Vagina (tissue), 2 donors: ENCODE measurements around the gene R3HDM4. TPM values are rescaled to one million over a fixed set of nuclear protein-coding genes. Genes with fewer than 3 reads are reported as not detected.
A peak's percentile ranks its signal among the peaks of the same experiment; 100 is the strongest.

Experiments used
- DNase-seq, 2 donors: peaks; one replicate each; pipeline ENCODE4 v3.0.0-alpha.2; 2017; ENCODE audit errors: extremely low spot score in 2 of 2
- H3K27ac ChIP-seq: fragments of 200-600 bp; sonication (generic); one replicate; pipeline ENCODE4 v1.5.1; 2019
- H3K27me3 ChIP-seq: fragments of 200-600 bp; sonication (generic); one replicate; pipeline ENCODE4 v1.5.1; 2019
- H3K36me3 ChIP-seq, 2 donors: fragments of 200-600 bp; sonication (generic); one replicate each; pipeline ENCODE4 v1.5.1; 2017 to 2019
- H3K4me1 ChIP-seq: fragments of 200-600 bp; sonication (generic); one replicate; pipeline ENCODE4 v1.5.1; 2019
- H3K4me3 ChIP-seq, 2 donors: fragments of 200-600 bp; sonication (generic); 1 replicate in 1 of 2; 2 replicates in 1 of 2; pipeline ENCODE4 v1.5.1; 2016 to 2019
- H3K9me3 ChIP-seq: fragments of 200-600 bp; sonication (generic); one replicate; pipeline ENCODE4 v1.5.1; 2019
- POLR2A ChIP-seq, 2 donors: fragments of 450-650 bp; IDR thresholded peaks; one replicate each; pipeline ENCODE4 v1.6.1; 2017; ENCODE audit warnings: antibody characterized with exemption in 2 of 2, mild to moderate bottlenecking in 2 of 2, moderate library complexity in 2 of 2
- POLR2AphosphoS5 ChIP-seq, 2 donors: sonication (generic); formaldehyde crosslinking; IDR thresholded peaks; one replicate each; pipeline ENCODE4 v1.9.0; 2017; ENCODE audit warnings: antibody characterized with exemption in 2 of 2, mild to moderate bottlenecking in 2 of 2, low read depth in 1 of 2; ENCODE audit not compliant: insufficient read depth in 1 of 2
- intact Hi-C: fragments of 100-400 bp; cut with DNase I; formaldehyde crosslinking; loops from one replicate; pipeline ENCODE4 v1.15.1; 2023
- total RNA-seq: library from RNA; depleted of rRNA; stranded (reverse); fragments of >200 nt; gene quantifications from one replicate; pipeline ENCODE4 v1.2.3, GENCODE V29; 2016
- TF ChIP-seq, protein P1 (sequence below), 3 experiments: fragments of 450-650 bp in 2 of 3; fragments of 200-600 bp in 1 of 3; sonication (generic) in 1 of 3; IDR thresholded peaks; one replicate each; pipeline ENCODE4 v1.5.1; 2017 to 2019; ENCODE audit warnings: antibody characterized with exemption in 3 of 3, mild to moderate bottlenecking in 2 of 3, moderate library complexity in 2 of 3

Gene R3HDM4
- total RNA-seq, 1 donor from 2014 or later = 41.3 TPM

DNA sequence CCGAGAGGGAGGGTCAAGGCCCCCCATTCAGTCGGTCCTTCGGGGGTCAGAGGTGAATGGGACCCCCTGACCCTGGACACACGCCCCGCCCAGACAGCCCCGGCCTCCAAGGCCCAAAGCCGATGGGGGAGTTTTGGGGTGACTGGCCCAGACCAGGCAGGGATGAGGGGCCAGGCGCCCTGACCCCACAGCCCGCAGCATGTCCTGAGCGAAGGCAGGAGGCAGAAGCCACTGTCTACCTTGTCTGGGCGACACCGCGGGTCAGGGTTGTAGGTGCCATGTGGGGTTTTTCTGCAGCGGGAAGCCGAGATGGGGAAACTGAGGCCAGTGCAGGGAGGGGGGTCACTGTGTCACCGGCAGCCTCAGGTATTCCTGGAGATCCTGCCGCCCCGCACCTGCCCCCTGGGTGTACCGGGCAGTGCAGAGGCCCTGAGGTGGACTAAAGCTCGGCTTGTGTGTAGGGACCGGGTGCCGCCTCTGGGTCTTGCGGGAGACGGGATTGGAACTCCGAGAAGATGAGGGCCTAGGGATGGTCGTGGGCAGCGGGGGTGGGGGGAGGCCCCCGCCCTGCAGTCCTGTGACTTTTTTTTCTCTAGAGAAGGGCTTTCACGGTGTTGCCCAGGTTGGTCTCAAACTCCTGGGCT lies 21.3 kb upstream of the R3HDM4 start:
- TF ChIP-seq POLR2A (IDR thresholded peaks at IDR 0.05) = no peak
- TF ChIP-seq, protein P1, sequence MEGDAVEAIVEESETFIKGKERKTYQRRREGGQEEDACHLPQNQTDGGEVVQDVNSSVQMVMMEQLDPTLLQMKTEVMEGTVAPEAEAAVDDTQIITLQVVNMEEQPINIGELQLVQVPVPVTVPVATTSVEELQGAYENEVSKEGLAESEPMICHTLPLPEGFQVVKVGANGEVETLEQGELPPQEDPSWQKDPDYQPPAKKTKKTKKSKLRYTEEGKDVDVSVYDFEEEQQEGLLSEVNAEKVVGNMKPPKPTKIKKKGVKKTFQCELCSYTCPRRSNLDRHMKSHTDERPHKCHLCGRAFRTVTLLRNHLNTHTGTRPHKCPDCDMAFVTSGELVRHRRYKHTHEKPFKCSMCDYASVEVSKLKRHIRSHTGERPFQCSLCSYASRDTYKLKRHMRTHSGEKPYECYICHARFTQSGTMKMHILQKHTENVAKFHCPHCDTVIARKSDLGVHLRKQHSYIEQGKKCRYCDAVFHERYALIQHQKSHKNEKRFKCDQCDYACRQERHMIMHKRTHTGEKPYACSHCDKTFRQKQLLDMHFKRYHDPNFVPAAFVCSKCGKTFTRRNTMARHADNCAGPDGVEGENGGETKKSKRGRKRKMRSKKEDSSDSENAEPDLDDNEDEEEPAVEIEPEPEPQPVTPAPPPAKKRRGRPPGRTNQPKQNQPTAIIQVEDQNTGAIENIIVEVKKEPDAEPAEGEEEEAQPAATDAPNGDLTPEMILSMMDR (IDR thresholded peaks at IDR 0.05) = no peak
- no peak for TF ChIP-seq POLR2AphosphoS5 (IDR thresholded peaks at IDR 0.05; ENCODE audit: insufficient read depth in 1 of 2, low read depth in 1 of 2)
- Histone ChIP-seq H3K4me1 (peaks cover 43% of the 10 kb centered on the region), H3K36me3 (no peaks in the 10 kb centered on the region), H3K27ac (peak overlapping the region; percentile 48), H3K9me3 (no peaks in the 10 kb centered on the region), H3K27me3 (no peaks in the 10 kb centered on the region), H3K4me3 (peak overlapping the region in 1 of 2 donors; percentile 15)
- intact Hi-C loops = no loop called here
- no peak for DNase-seq

DNA sequence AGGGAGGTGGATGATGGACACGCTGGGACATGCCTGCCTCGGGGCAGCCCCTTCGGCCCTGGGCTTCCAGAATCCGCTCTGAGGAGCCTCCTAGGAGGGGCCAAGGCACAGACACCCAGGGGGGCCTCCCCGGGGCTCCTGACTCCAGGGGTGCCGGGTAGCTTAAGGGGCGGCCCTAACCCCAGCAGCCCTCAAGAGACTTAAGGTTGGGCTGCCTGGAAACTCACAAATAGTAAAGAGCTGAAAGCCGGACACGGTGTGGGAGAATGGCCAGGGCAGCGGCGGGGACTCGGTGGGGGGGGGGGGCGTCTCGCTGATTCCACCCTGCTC lies 20.5 kb upstream of the R3HDM4 start:
- peak overlapping the region; percentile 48 for H3K27ac ChIP-seq
- intact Hi-C loops = no loop called here
- peak overlapping the region; percentile 15 to 39 for H3K4me3 ChIP-seq

DNA sequence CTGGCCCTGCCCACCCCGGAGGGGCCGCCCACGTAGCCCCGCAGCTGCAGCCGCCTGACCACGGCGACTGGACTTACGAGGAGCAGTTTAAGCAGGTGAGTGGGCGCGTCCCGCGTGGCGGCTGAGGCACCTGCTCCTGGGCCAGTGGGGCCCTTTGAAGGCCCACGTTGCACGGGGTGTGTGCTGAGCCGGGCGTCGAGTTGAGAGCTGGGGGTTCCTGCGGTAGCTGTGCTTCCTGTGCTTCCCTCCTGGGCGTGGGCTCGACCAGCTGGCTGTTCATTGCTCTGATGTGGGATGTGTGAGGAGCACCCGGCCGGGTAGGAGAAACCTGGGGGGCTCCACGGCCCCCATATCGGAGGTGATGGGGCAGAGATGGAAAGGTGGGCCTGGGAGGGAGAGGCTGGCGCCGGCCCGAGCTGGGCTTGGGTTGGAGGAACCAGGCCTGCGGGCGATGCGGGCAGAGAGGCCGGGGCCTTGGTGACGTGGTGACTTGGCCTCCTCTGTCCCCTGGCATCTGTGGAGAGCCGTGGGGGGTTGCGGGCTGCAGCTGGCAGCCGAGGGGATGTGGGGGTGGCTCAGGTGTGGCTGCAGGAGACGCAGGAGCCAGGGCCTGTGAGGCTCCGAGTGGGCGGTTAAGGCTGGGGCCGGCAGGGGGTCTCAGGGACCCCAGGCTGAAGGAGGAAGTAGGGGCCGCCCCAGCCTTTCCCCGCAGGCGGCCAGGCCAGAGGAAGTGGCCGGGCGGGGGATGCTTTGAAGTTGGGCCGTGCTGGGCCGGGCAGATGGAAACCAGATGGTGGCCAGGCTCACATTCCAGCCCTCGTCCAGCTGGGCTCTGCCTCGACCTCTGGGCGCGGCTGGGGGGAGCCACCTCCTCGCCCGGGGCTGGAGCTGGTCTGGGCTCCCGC lies 19.9 kb upstream of the R3HDM4 start:
- Histone ChIP-seq H3K36me3 (no peaks in the 10 kb centered on the region), H3K4me1 (peaks cover 53% of the 10 kb centered on the region), H3K27ac (peak overlapping the region; percentile 48), H3K9me3 (no peaks in the 10 kb centered on the region), H3K27me3 (no peaks in the 10 kb centered on the region), H3K4me3 (peak overlapping the region; percentile 15 to 39)
- intact Hi-C loops = no loop called here
- TF ChIP-seq POLR2AphosphoS5 (IDR thresholded peaks at IDR 0.05; ENCODE audit: insufficient read depth in 1 of 2, low read depth in 1 of 2) (peak in 1 of 2 donors; percentile 84), POLR2A (IDR thresholded peaks at IDR 0.05) (no peak)
- TF ChIP-seq, protein P1 (IDR thresholded peaks at IDR 0.05) = no peak
- DNase-seq = no peak

More for the DNA sequence above, 20.5 kb upstream of the R3HDM4 start:
- no peaks in the 10 kb centered on the region for H3K9me3 ChIP-seq
- TF ChIP-seq, protein P1 (IDR thresholded peaks at IDR 0.05) = no peak
- TF ChIP-seq POLR2A (IDR thresholded peaks at IDR 0.05) (no peak), POLR2AphosphoS5 (IDR thresholded peaks at IDR 0.05; ENCODE audit: insufficient read depth in 1 of 2, low read depth in 1 of 2) (no peak)
- H3K4me1 ChIP-seq = peaks cover 47% of the 10 kb centered on the region
- DNase-seq = no peak
- H3K36me3 ChIP-seq = no peaks in the 10 kb centered on the region
- H3K27me3 ChIP-seq = no peaks in the 10 kb centered on the region

DNA sequence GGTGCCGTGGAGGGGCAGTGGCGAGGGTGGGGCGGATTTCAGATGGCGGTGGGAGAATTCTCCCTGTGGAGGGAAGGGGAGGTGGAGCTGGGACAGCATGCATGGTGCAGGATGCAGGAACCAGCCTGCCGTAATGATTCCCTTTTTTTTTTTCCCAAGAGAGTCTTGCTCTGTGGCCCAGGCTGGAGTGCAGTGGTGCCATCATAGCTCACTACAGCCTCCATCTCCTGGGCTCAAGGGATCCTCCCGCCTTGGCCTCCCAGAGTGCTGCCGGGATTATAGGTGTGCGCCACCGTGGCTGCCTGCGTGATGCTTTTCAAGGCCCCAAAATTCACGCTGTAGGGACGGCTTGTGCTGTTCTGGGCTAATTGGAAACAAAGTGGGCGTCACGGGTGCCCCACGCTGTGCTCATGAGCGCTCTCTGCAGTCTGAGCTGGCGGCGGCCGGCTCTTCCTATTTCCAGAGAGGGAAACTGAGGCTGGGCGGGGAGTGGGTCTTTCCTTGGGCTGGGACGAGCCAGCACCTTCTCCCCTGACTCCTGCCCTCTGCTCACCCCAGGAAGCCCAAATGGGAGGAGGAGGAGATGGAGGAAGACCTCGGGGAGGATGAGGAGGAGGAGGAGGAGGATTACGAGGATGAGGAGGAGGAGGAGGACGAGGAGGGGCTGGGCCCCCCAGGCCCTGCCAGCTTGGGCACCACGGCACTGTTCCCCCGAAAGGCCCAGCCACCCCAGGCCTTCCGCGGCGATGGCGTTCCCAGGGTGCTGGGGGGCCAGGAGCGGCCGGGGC lies 19.0 kb upstream of the R3HDM4 start:
- no peaks in the 10 kb centered on the region for H3K9me3 ChIP-seq
- H3K36me3 ChIP-seq = no peaks in the 10 kb centered on the region
- peaks cover 61% of the 10 kb centered on the region for H3K4me1 ChIP-seq
- no peaks in the 10 kb centered on the region for H3K27me3 ChIP-seq
- H3K4me3 ChIP-seq = no peak overlapping the region
- peak overlapping the region; percentile 48 for H3K27ac ChIP-seq
- TF ChIP-seq POLR2AphosphoS5 (IDR thresholded peaks at IDR 0.05; ENCODE audit: insufficient read depth in 1 of 2, low read depth in 1 of 2) = no peak
- TF ChIP-seq POLR2A (IDR thresholded peaks at IDR 0.05) = no peak
- TF ChIP-seq, protein P1 (IDR thresholded peaks at IDR 0.05) = no peak
- intact Hi-C loops = no loop called here
- no peak for DNase-seq
